Measurements from ENCODE around the gene PLCB3. TPM values are rescaled to one million over a fixed set of nuclear protein-coding genes. Genes with fewer than 3 reads are reported as not detected.
A peak's percentile ranks its signal among the peaks of the same experiment; 100 is the strongest.

Gene PLCB3
- total and polyA plus RNA-seq, 2 of the 13 experiments (the other 11 are each of a cell fraction or from before 2014, with no cell fraction given) = 7.5 to 13.8 TPM

- TF ChIP-seq FOXP4 (CRISPR knock-in tag; IDR thresholded peaks at IDR 0.05) (peak; percentile 54), ZNF556 (CRISPR knock-in tag; IDR thresholded peaks at IDR 0.05; ENCODE audit: borderline replicate concordance) (no peak), NR2F1 (CRISPR knock-in tag; IDR thresholded peaks at IDR 0.05) (no peak; a peak in 1 of 4 replicates), SCMH1 (CRISPR knock-in tag; IDR thresholded peaks at IDR 0.05; ENCODE audit: borderline replicate concordance) (no peak), ZNF235 (CRISPR knock-in tag; IDR thresholded peaks at IDR 0.05; ENCODE audit: borderline replicate concordance) (no peak), ZC3H13 (CRISPR knock-in tag; IDR thresholded peaks at IDR 0.05) (no peak), ZBTB37 (CRISPR knock-in tag; IDR thresholded peaks at IDR 0.05) (no peak), ZNF891 (CRISPR knock-in tag; IDR thresholded peaks at IDR 0.05) (peak; percentile 69; the same call in 1 of the 2 replicates), GATAD2A (CRISPR knock-in tag; IDR thresholded peaks at IDR 0.05) (peak; percentile 36; the same call in 1 of the 2 replicates), ZNF512 (CRISPR knock-in tag; IDR thresholded peaks at IDR 0.05) (no peak), ETV5 (CRISPR knock-in tag; IDR thresholded peaks at IDR 0.05; ENCODE audit: borderline replicate concordance) (peak; percentile 95), ZNF773 (CRISPR knock-in tag; IDR thresholded peaks at IDR 0.05; ENCODE audit: borderline replicate concordance) (peak; percentile 41; the same call in 1 of the 2 replicates), ZNF784 (CRISPR knock-in tag; IDR thresholded peaks at IDR 0.05; ENCODE audit: borderline replicate concordance) (no peak), IKZF1 (IDR thresholded peaks at IDR 0.05) (no peak), TBP (CRISPR knock-in tag; IDR thresholded peaks at IDR 0.05) (no peak), THYN1 (CRISPR knock-in tag; IDR thresholded peaks at IDR 0.05; ENCODE audit: borderline replicate concordance, low read depth) (no peak), ZSCAN29 (CRISPR knock-in tag; conservative IDR thresholded peaks at IDR 0.05) (no peak; the same call in 1 of the 2 replicates), ZNF674 (CRISPR knock-in tag; IDR thresholded peaks at IDR 0.05; ENCODE audit: low read depth) (no peak), TRAFD1 (CRISPR knock-in tag; IDR thresholded peaks at IDR 0.05; ENCODE audit: borderline replicate concordance) (no peak), SMARCC2 (IDR thresholded peaks at IDR 0.05) (no peak), BHLHE40 (IDR thresholded peaks at IDR 0.05; ENCODE audit: low read length) (peak; percentile 87), SUZ12 (IDR thresholded peaks at IDR 0.05; ENCODE audit: low read depth, low read length) (no peak)
These were observed 10.7 kb upstream of the PLCB3 start, which contains the start of gene FKBP2 (continued) for GRCh38 chr11:64240435-64241240.
